ENCODE results near the gene KLHL35.

GRCh38 chr11:75450236-75450635 is 17.2 kb upstream of the KLHL35 start:
- TF ChIP-seq TAF1 (IDR thresholded peaks at IDR 0.05; ENCODE audit: borderline replicate concordance, insufficient read depth, low read length) (no peak), POLR2AphosphoS5 (IDR thresholded peaks at IDR 0.05; ENCODE audit: low read depth, low read length) (no peak), REST (IDR thresholded peaks at IDR 0.05; ENCODE audit: insufficient read depth in 1 of 2, low read depth in 2 of 2, low read length in 2 of 2) (no peak), SIN3A (IDR thresholded peaks at IDR 0.05; ENCODE audit: borderline replicate concordance, insufficient read depth, low read length) (no peak), FOXP2 (optimal IDR thresholded peaks at IDR 0.05; ENCODE audit: borderline replicate concordance, extremely low read depth, extremely low read length, insufficient read depth) (no peak)

All from PFSK-1 (cell line).